Endothelial cell of umbilical vein (primary cell): ENCODE data around the gene NPLOC4.

Experiments used
- EZH2 ChIP-seq: IDR thresholded peaks from 2 replicates; pipeline ENCODE4 v1.6.1; 2012; ENCODE audit warnings: borderline replicate concordance, low read depth, mild to moderate bottlenecking, moderate library complexity, low read length, inconsistent platforms; ENCODE audit not compliant: severe bottlenecking
- FOS ChIP-seq: IDR thresholded peaks from 2 replicates; pipeline ENCODE4 v1.6.1; 2011; ENCODE audit warnings: mild to moderate bottlenecking, low read length, moderate library complexity, borderline replicate concordance; ENCODE audit not compliant: insufficient read depth
- JUN ChIP-seq: IDR thresholded peaks from 2 replicates; pipeline ENCODE4 v1.6.1; 2011; ENCODE audit warnings: borderline replicate concordance, low read depth; ENCODE audit not compliant: insufficient read length, insufficient read depth
- POLR2A ChIP-seq: IDR thresholded peaks from 2 replicates; pipeline ENCODE4 v1.6.1; 2012; ENCODE audit warnings: low read depth, mild to moderate bottlenecking, control low read depth, low read length
- POLR2AphosphoS5 ChIP-seq: IDR thresholded peaks from 2 replicates; pipeline ENCODE4 v1.6.1; 2012; ENCODE audit warnings: low read depth, mild to moderate bottlenecking, control low read depth, low read length, moderate library complexity; ENCODE audit not compliant: insufficient read depth
- TF ChIP-seq, protein P1 (sequence below), 2 donors: IDR thresholded peaks; 1 replicate in 1 of 2; 2 replicates in 1 of 2; pipeline ENCODE4 v1.5.1; 2011; ENCODE audit warnings: low read length in 2 of 2, mild to moderate bottlenecking in 2 of 2, moderate library complexity in 2 of 2, control low read depth in 1 of 2, inconsistent platforms in 1 of 2, low read depth in 1 of 2; ENCODE audit not compliant: insufficient read depth in 1 of 2; ENCODE audit errors: extremely low read depth in 1 of 2

DNA sequence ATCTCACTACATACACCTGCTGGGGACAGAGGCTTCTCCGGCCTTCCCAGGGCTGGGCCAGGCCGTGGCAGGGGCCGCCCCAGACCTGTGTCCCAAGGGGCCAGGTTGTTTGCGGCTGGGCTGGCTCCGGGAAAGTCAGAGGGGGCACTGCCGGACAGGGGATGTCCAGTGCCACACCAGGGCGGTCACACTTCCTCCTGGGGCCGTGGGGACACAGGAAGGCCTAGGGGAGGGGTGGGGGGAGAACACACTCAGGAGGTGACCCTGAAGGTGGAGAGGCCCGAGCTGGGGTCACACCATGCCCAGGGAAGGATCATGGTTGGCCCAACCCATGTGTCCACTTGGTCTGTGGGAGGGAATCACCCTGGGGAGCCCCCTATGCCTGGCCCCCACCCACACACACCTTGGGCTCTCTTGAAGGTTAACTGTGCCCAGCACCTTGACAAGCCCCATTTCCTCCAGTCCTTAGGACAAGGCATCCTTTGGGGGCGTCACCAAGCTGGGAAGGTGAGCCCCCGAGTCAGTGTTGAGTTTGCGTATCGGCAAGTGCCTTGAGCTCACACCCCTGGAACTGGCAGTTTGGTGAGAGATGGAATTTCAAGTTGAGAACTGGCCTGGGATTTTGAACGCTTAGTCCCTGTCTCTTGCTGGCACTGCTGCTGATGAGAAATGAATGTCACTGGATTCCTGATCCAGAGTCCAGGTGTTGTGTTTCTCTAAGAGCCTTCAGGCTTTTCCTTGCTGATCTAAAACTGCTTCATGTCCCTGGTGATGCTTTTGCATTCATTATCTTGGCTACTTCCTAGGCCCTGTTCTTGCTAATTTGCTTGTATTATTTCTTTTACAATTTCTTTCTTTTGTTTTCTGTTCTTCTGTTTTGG lies 116.7 kb downstream of the NPLOC4 start:
- no peak for TF ChIP-seq POLR2A
- TF ChIP-seq, protein P1, sequence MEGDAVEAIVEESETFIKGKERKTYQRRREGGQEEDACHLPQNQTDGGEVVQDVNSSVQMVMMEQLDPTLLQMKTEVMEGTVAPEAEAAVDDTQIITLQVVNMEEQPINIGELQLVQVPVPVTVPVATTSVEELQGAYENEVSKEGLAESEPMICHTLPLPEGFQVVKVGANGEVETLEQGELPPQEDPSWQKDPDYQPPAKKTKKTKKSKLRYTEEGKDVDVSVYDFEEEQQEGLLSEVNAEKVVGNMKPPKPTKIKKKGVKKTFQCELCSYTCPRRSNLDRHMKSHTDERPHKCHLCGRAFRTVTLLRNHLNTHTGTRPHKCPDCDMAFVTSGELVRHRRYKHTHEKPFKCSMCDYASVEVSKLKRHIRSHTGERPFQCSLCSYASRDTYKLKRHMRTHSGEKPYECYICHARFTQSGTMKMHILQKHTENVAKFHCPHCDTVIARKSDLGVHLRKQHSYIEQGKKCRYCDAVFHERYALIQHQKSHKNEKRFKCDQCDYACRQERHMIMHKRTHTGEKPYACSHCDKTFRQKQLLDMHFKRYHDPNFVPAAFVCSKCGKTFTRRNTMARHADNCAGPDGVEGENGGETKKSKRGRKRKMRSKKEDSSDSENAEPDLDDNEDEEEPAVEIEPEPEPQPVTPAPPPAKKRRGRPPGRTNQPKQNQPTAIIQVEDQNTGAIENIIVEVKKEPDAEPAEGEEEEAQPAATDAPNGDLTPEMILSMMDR (IDR thresholded peaks at IDR 0.05; ENCODE audit: extremely low read depth in 1 of 2, insufficient read depth in 1 of 2, low read depth in 1 of 2, low read length in 2 of 2), result no peak
- TF ChIP-seq EZH2, result no peak
- no peak for TF ChIP-seq POLR2AphosphoS5
- no peak for TF ChIP-seq JUN
- no peak for TF ChIP-seq FOS
